Bronchial epithelial cell (primary cell): Measurements from ENCODE around the gene HAPLN2. TPM values are rescaled to one million over a fixed set of nuclear protein-coding genes. Genes with fewer than 3 reads are reported as not detected.

Experiments used
- DNase-seq: peaks from one replicate; pipeline ENCODE4 v3.0.0-alpha.2; 2010; ENCODE audit warnings: low read depth
- FAIRE-seq: peaks from 2 replicates; lab custom pipeline; 2011; peaks lifted over from hg19 to GRCh38; lab: Jason Lieb, UNC
- H3K27me3 ChIP-seq: 2 replicates; pipeline ENCODE4 v1.5.1; 2011; ENCODE audit warnings: low read length; ENCODE audit not compliant: control insufficient read depth, insufficient read depth
- H3K36me3 ChIP-seq: 2 replicates; pipeline ENCODE4 v1.5.1; 2011; ENCODE audit warnings: low read length; ENCODE audit not compliant: control insufficient read depth, insufficient read depth
- H3K4me3 ChIP-seq: 2 replicates; pipeline ENCODE4 v1.5.1; 2011; ENCODE audit warnings: mild to moderate bottlenecking, low read depth, low read length, control low read depth
- total RNA-seq: library from RNA; depleted of rRNA; stranded (reverse); fragments of >200 nt; gene quantifications from 2 replicates; pipeline ENCODE4 v1.2.1, GENCODE V29; 2014
- TF ChIP-seq, protein P1 (sequence below): IDR thresholded peaks from 2 replicates; pipeline ENCODE4 v1.5.1; 2011; ENCODE audit warnings: mild to moderate bottlenecking, moderate library complexity, low read length, control low read depth, inconsistent platforms; ENCODE audit not compliant: insufficient read depth, severe bottlenecking

The HAPLN2 gene
- total RNA-seq, 1 donor from 2014 or later = under 0.01 TPM

DNA sequence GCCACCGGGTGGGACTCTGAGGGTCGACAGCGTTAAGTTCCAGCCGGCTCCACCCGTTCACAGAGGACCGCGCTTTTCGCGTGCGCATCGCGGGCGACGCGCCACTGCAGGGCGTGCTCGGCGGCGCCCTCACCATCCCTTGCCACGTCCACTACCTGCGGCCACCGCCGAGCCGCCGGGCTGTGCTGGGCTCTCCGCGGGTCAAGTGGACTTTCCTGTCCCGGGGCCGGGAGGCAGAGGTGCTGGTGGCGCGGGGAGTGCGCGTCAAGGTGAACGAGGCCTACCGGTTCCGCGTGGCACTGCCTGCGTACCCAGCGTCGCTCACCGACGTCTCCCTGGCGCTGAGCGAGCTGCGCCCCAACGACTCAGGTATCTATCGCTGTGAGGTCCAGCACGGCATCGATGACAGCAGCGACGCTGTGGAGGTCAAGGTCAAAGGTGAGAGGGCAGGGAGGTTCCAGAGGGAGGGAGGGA lies 27.6 kb downstream of the HAPLN2 start:
- no peaks in the 10 kb centered on the region for H3K36me3 ChIP-seq
- DNase-seq = no peak
- peaks cover 56% of the 10 kb centered on the region for H3K27me3 ChIP-seq
- TF ChIP-seq, protein P1, sequence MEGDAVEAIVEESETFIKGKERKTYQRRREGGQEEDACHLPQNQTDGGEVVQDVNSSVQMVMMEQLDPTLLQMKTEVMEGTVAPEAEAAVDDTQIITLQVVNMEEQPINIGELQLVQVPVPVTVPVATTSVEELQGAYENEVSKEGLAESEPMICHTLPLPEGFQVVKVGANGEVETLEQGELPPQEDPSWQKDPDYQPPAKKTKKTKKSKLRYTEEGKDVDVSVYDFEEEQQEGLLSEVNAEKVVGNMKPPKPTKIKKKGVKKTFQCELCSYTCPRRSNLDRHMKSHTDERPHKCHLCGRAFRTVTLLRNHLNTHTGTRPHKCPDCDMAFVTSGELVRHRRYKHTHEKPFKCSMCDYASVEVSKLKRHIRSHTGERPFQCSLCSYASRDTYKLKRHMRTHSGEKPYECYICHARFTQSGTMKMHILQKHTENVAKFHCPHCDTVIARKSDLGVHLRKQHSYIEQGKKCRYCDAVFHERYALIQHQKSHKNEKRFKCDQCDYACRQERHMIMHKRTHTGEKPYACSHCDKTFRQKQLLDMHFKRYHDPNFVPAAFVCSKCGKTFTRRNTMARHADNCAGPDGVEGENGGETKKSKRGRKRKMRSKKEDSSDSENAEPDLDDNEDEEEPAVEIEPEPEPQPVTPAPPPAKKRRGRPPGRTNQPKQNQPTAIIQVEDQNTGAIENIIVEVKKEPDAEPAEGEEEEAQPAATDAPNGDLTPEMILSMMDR = no peak
- no peak overlapping the region for H3K4me3 ChIP-seq
- no peak for FAIRE-seq

DNA sequence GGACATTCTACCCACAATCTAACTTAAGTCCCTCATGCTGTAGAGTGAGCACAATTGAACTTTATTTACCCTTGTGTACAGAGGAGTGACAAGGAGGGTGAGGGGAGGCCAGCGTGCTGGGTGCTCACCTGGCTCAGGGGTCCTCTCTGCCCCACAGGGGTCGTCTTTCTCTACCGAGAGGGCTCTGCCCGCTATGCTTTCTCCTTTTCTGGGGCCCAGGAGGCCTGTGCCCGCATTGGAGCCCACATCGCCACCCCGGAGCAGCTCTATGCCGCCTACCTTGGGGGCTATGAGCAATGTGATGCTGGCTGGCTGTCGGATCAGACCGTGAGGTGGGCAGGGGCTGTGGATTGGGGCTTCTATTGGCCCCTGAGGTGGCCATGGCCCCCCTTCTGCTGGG lies 28.1 kb downstream of the HAPLN2 start:
- DNase-seq (no peak), FAIRE-seq (no peak)
- H3K27me3 ChIP-seq = peaks cover 51% of the 10 kb centered on the region

DNA sequence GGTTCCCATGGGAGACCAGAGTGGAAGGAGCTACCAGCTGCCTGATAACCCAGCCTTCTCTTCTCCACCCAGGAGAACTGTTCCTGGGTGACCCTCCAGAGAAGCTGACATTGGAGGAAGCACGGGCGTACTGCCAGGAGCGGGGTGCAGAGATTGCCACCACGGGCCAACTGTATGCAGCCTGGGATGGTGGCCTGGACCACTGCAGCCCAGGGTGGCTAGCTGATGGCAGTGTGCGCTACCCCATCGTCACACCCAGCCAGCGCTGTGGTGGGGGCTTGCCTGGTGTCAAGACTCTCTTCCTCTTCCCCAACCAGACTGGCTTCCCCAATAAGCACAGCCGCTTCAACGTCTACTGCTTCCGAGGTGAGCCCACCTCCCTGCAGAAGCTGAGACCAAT lies 29.3 kb downstream of the HAPLN2 start:
- no peak for FAIRE-seq
- TF ChIP-seq, protein P1 = no peak
- Histone ChIP-seq H3K27me3 (peaks cover 41% of the 10 kb centered on the region), H3K36me3 (no peaks in the 10 kb centered on the region), H3K4me3 (no peak overlapping the region)
- no peak for DNase-seq

More for the DNA sequence above, 28.1 kb downstream of the HAPLN2 start:
- TF ChIP-seq, protein P1 = no peak
- Histone ChIP-seq H3K36me3 (no peaks in the 10 kb centered on the region), H3K4me3 (no peak overlapping the region)

DNA sequence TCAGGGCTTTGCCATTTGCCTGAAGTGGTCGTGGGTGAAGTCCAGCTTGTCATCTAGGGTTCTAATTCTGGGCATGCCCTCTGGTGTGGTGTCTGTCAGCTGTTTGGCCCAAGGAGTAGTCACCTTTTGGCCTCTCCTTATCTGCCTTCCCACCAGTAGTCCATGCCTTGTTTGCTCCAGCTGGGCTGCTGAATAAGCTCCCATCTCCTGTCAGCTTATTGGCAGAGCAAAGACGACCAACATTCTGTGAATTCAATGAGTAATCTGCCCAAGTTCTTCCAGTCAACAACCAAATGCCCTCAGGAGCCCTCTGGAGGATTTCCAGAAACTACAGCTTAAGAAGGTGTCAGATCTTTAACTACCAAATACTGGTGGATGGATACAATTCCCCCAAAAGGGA lies 29.7 kb downstream of the HAPLN2 start:
- peaks cover 38% of the 10 kb centered on the region for H3K27me3 ChIP-seq
- TF ChIP-seq, protein P1 = no peak
- DNase-seq (peak; percentile 35), FAIRE-seq (peak; percentile 28)
- H3K4me3 ChIP-seq = no peak overlapping the region
- no peaks in the 10 kb centered on the region for H3K36me3 ChIP-seq

DNA sequence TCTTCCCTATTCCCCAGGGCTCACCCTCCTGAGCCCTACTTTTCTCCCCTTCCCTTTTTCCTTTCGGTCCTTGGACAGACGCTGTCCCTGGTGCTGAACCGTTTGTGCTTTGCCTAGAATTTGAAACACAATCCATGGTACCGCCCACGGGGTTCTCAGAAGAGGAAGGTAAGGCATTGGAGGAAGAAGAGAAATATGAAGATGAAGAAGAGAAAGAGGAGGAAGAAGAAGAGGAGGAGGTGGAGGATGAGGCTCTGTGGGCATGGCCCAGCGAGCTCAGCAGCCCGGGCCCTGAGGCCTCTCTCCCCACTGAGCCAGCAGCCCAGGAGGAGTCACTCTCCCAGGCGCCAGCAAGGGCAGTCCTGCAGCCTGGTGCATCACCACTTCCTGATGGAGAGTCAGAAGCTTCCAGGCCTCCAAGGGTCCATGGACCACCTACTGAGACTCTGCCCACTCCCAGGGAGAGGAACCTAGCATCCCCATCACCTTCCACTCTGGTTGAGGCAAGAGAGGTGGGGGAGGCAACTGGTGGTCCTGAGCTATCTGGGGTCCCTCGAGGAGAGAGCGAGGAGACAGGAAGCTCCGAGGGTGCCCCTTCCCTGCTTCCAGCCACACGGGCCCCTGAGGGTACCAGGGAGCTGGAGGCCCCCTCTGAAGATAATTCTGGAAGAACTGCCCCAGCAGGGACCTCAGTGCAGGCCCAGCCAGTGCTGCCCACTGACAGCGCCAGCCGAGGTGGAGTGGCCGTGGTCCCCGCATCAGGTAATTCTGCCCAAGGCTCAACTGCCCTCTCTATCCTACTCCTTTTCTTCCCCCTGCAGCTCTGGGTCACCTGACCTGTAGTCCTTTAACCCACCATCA lies 33.1 kb downstream of the HAPLN2 start:
- peak; percentile 20 for DNase-seq

More for the DNA sequence above, 33.1 kb downstream of the HAPLN2 start:
- FAIRE-seq = no peak
- peaks cover 32% of the 10 kb centered on the region for H3K27me3 ChIP-seq
- H3K36me3 ChIP-seq = no peaks in the 10 kb centered on the region
- no peak overlapping the region for H3K4me3 ChIP-seq
- TF ChIP-seq, protein P1 = no peak
